ENCODE measurements around the gene CAMTA2. TPM values are rescaled to one million over a fixed set of nuclear protein-coding genes. Genes with fewer than 3 reads are reported as not detected.
"Not testable (repeated sequence)": the region's sequence is repeated elsewhere in the genome, so short reads cannot be mapped to it uniquely, and the experiment has no call there.

The CAMTA2 gene, protein sequence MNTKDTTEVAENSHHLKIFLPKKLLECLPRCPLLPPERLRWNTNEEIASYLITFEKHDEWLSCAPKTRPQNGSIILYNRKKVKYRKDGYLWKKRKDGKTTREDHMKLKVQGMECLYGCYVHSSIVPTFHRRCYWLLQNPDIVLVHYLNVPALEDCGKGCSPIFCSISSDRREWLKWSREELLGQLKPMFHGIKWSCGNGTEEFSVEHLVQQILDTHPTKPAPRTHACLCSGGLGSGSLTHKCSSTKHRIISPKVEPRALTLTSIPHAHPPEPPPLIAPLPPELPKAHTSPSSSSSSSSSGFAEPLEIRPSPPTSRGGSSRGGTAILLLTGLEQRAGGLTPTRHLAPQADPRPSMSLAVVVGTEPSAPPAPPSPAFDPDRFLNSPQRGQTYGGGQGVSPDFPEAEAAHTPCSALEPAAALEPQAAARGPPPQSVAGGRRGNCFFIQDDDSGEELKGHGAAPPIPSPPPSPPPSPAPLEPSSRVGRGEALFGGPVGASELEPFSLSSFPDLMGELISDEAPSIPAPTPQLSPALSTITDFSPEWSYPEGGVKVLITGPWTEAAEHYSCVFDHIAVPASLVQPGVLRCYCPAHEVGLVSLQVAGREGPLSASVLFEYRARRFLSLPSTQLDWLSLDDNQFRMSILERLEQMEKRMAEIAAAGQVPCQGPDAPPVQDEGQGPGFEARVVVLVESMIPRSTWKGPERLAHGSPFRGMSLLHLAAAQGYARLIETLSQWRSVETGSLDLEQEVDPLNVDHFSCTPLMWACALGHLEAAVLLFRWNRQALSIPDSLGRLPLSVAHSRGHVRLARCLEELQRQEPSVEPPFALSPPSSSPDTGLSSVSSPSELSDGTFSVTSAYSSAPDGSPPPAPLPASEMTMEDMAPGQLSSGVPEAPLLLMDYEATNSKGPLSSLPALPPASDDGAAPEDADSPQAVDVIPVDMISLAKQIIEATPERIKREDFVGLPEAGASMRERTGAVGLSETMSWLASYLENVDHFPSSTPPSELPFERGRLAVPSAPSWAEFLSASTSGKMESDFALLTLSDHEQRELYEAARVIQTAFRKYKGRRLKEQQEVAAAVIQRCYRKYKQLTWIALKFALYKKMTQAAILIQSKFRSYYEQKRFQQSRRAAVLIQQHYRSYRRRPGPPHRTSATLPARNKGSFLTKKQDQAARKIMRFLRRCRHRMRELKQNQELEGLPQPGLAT
- total RNA-seq (2014; rRNA removed; shearing (Covaris generic)): 4.4 and 5.6 TPM in 2 replicates
- 31.7 and 45.4 TPM in 2 replicates for polyA plus RNA-seq (2015; cell fraction: cytosol; rRNA removed)
- 56.5 and 59.3 TPM in 2 replicates for polyA plus RNA-seq (2015; cell fraction: nucleus; rRNA removed)

DNA sequence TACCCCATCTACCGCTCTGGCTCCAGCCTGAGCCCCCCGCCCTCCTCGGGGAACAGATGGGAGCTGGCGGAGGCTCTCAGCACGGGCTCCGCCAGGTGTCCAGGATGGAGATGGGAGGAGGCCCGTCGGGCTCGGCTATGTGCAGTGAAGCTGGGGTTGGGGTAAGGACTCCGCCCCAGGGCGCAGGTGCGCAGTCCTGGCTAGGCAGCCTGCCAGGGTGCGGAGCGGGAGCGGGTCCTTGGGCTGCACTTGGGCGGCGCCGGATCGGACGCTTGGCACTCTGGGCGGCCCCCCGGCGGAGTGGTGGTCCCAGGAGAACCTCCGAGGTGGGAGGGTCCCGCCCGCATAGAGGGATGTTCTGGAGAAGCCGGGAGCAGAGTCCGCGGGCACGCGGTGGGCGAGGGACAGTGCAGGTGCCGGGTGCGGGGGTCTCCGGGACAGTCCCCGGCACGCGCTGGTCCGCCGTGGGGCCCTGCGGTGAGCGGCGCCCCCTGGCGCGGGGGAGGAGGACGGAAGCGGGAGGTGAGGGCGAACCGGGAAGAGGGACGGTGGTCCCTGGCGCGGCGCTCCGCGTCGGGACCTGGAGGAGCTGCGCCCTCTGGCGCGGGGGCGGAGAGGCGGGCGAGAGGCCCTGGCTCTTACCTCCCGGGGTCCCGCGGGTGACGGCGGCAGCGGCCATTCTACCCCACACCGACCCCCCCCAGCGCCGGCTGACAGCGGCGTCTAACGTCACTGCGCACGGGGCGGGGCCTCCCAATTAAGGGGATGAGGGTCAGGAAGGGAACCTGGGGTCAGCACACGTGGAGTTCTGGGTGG, at the start of gene CAMTA2:
Gene CAMTA2 (minus strand): TSS at position 725 of the 816 bp plus-strand sequence. CDS start 1,453 bp downstream, outside the sequence.
- in situ Hi-C loops (cut with HindIII; ENCODE audit: low pct_unique_long_range_greater_than_20kb, low sequenced_read_pairs): no loop called here
- DNase-seq (ENCODE audit: low read depth, low spot score): peak; percentile 75

DNA sequence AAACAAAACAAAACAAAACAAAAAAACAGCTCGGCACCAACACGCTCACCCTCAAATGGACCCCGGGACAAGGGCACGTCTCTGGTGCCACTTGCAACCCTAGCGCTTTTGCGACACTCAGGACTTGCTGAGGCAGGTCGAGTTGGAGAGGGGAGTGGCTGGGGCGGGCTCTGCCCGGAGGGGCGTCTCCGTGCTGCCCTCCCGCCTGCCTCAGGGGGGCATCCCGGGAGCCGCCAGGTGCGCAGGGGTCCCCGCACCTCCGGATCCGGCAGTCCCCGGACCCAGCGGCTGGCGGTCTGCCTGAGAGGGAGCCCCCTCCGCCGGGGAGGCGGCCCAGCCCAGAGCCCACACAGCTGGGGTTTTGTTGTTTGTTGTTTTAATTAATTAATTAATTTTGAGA, 47.8 kb upstream of the CAMTA2 start, which contains the start of gene SLC52A1:
Gene SLC52A1 (minus strand): TSS at position 112 of the 400 bp plus-strand sequence. CDS start 820 bp downstream, outside the sequence.
- in situ Hi-C loops (cut with HindIII; ENCODE audit: low pct_unique_long_range_greater_than_20kb, low sequenced_read_pairs): no loop called here
- DNase-seq (ENCODE audit: low read depth, low spot score): no peak

DNA sequence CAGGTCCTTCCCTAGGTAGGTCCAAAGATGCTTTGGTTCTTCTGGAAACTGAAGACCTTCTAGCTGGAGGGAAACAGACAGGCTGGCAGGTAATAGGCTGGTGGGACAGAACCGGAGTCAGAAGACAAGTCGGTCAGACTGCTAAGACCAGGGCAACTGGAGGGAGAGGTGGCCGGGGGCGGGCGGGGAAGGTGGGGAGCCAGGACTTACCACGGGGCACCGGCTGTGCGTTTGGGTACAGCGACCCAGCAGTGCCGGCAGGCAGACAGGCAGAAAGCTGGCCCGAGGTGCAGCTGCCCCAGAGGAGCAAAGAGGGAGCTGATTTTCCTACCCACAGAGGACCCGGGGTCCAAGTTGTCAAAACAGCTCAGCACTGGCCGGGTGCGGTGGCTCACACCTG, 47.2 kb upstream of the CAMTA2 start:
- no peak for DNase-seq (ENCODE audit: low read depth, low spot score)
- in situ Hi-C loops (cut with HindIII; ENCODE audit: low pct_unique_long_range_greater_than_20kb, low sequenced_read_pairs): no loop called here

DNA sequence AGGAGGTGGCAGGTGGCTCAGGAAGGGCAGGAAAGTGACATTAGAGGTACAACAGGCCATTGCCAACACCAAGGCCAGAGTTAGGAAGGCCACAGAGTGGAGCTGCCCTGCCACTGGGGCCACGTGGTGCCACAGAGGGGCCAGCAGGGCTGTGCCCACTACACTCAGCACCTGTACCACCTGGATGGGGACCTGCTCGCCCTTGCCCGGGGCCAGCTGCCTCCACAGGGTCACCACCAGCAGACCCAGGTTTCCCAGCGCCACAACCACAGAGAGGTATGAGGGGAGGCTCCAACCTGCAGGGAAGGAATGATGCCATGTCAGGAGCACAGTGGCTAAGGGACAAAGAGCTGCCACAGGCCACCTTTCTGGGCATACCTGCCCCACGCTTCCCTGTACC, 46.6 kb upstream of the CAMTA2 start:
- in situ Hi-C loops (cut with HindIII; ENCODE audit: low pct_unique_long_range_greater_than_20kb, low sequenced_read_pairs): no loop called here
- no peak for DNase-seq (ENCODE audit: low read depth, low spot score)

DNA sequence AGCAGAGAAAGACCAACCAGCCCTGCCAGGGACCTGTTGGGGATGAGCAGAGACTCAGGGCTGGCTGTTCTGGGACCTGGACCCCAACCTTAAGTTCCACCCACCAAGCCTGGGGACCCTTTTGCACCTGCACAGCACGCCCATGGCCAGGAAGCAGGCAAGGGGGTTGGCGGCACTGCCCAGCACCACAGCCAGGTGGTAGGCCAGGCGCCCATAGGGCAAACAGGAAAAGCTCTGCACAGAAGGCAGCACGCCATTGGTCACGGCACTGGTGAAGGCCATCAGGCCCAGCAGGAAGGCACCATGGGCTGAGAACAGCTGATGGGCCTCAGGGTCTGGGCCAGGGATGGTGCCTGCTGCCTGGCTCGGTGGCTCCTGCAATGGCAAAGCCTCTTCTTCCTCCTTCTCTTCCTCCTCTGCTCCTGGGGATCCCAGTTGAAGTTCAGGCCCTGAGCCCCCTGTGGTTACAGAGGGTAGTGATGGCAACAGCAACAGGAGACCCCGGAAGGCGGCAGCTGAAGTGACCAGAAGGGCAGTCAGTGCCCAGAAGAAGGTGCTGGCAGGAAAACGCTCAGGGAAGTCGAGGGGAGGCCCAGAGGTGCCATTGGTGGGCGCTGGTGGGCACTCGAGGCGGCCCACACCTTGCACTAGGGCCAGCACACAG, 46.0 kb upstream of the CAMTA2 start:
- in situ Hi-C loops (cut with HindIII; ENCODE audit: low pct_unique_long_range_greater_than_20kb, low sequenced_read_pairs): no loop called here
- DNase-seq (ENCODE audit: low read depth, low spot score): no peak

DNA sequence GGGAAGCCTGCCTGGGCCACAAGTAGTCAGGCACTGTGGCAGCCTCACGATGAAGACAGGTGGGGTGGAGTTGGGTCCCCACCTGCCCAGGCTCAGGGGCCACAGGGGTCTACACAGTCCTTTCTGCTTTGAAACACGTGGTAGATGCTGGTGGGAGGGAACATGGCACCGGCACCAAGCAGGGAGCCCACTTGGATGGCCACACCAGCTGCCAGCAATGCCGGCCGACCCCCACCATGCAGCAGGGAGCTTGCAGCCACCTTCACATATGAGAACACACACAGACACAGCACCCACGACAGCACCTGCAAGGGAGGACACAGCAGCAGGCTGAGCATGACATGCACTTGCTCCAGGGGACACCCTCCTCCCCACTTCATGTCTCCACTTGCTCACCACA, 45.4 kb upstream of the CAMTA2 start:
- no peak for DNase-seq (ENCODE audit: low read depth, low spot score)
- in situ Hi-C loops (cut with HindIII; ENCODE audit: low pct_unique_long_range_greater_than_20kb, low sequenced_read_pairs): no loop called here

DNA sequence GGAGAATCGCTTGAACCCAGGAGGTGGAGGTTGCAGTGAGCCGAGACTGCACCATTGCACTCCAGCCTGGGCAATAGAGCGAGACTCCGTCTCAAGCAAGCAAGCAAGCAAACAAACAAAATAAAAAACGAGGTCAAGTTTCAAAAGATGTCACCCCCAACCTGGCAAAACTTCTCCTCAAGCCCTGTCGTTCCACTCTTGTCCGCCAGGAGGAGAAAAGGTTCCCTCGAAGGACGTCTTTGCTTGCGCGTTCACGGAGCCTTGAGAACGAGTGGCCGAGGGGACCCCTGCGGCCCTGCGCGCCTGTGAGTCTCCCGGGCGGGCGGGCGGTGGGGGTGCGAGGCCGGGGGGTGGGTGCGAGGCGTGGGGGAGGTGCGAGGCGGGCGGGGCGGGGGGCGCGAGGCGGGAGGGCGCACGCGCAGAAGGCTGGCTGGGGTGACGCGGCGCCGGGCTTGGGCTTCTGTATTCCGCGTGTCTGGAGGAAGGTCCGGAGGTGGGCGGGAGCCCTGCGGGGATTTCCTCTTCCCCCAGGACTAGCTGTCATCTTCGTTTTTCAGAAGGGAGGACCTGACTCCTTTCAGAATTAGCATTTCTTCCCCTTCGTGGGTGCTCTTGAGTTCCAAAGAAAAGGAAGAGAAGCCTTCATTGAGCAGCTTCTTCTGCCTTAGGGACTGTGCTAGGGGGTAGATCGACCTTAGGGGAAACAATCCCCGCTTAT, 44.0 kb upstream of the CAMTA2 start:
- peak; percentile 84 for DNase-seq (ENCODE audit: low read depth, low spot score)
- in situ Hi-C loops (cut with HindIII; ENCODE audit: low pct_unique_long_range_greater_than_20kb, low sequenced_read_pairs): no loop called here

DNA sequence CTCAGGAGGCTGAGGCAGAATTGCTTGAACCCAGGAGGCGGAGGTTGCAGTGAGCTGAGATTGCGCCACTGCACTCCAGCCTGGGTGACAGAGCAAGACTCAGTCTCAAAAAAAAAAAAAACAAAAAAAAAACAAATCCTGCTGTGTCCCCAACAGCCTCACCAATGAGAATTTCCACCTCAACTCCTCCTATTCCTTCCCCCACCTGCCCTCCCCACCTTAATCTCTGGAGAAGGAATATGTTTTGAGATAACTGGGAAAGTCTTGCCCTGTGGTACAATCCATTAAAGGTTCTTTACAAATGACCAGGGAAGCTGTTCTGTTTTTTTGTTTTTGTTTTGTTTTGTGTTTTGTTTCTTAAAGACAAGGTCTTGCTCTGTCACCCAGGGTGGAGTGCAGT, 42.7 kb upstream of the CAMTA2 start:
- in situ Hi-C loops (cut with HindIII; ENCODE audit: low pct_unique_long_range_greater_than_20kb, low sequenced_read_pairs): not testable (repeated sequence)

DNA sequence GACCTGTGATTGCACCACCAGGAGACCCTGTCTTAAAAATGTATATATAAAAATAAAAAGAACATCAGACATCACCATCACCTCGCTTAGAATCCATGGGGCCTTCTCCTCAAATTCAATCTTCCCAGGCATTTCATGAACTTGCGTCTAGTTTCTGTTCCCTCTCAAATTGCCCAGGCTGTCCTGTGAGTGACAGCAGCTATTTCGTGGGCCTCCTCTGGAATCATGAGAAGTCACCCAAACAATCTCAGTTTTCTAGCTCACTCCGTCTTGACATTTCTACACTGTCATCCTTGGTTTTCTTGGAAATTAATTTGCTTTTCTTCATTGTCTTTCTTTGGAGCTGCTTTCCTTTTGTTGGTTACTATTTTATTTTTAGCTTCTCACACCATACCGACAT, 40.4 kb upstream of the CAMTA2 start:
- DNase-seq (ENCODE audit: low read depth, low spot score): no peak
- in situ Hi-C loops (cut with HindIII; ENCODE audit: low pct_unique_long_range_greater_than_20kb, low sequenced_read_pairs): no loop called here

More for the DNA sequence above, 42.7 kb upstream of the CAMTA2 start:
- DNase-seq (ENCODE audit: low read depth, low spot score): not testable (repeated sequence)

DNA sequence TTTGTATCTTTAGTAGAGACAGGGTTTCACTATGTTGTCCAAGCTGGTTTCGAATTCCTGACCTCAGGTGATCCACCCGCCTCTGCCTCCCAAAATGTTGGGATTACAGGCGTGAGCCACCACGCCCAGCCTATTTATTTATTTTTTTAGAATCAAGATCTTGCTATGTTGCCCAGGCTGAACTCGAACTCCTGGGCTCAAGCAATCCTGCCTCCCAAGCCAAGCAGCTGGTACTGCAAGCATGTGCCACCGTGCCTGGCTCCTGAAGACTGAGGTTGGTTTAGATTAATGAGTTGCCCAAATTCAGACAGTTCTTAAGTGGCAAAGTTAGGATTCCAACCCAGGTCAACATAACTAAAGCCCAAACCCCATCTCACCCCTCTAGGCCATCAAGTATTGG, 39.8 kb upstream of the CAMTA2 start:
- in situ Hi-C loops (cut with HindIII; ENCODE audit: low pct_unique_long_range_greater_than_20kb, low sequenced_read_pairs): no loop called here
- DNase-seq (ENCODE audit: low read depth, low spot score): no peak

DNA sequence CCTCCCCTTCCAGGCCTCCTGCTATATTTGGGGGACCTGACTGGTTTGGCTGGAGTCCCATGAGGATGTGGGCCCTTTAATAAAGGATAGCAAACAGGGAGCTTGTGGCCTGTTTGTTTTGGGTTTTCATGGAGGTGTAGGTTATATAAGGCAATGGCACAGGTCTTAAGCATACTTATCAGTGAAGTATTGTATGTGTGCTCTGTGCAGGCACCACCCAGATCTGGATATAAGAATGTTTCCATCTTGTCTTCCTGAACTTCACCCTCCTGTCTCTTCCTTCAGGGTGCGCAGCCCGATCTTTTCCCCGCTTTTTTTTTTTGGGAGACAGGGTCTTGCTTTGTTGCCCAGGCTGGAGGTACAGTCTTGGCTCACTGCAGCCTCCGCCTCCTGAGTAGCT, 37.1 kb upstream of the CAMTA2 start:
- in situ Hi-C loops (cut with HindIII; ENCODE audit: low pct_unique_long_range_greater_than_20kb, low sequenced_read_pairs): no loop called here
- no peak for DNase-seq (ENCODE audit: low read depth, low spot score)

DNA sequence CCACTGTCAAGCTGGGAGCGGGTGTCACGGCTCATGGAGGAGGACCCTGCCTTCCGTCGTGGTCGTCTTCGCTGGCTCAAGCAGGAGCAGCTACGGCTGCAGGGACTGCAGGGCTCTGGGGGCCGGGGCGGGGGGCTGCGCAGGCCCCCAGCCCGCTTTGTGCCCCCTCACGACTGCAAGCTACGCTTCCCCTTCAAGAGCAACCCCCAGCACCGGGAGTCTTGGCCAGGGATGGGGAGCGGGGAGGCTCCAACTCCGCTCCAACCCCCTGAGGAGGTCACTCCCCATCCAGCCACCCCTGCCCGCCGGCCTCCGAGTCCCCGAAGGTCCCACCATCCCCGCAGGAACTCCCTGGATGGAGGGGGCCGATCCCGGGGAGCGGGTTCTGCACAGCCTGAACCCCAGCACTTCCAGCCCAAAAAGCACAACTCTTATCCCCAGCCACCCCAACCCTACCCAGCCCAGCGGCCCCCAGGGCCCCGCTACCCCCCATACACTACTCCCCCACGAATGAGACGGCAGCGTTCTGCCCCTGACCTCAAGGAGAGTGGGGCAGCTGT, 36.2 kb upstream of the CAMTA2 start:
- no peak for DNase-seq (ENCODE audit: low read depth, low spot score)
- in situ Hi-C loops (cut with HindIII; ENCODE audit: low pct_unique_long_range_greater_than_20kb, low sequenced_read_pairs): no loop called here

DNA sequence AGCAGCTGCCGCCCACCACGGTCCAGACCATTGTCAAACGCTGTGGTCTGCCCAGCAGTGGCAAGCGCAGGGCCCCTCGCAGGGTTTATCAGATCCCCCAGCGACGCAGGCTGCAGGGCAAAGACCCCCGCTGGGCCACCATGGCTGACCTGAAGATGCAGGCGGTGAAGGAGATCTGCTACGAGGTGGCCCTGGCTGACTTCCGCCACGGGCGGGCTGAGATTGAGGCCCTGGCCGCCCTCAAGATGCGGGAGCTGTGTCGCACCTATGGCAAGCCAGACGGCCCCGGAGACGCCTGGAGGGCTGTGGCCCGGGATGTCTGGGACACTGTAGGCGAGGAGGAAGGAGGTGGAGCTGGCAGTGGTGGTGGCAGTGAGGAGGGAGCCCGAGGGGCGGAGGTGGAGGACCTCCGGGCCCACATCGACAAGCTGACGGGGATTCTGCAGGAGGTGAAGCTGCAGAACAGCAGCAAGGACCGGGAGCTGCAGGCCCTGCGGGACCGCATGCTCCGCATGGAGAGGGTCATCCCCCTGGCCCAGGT, 34.8 kb upstream of the CAMTA2 start:
- in situ Hi-C loops (cut with HindIII; ENCODE audit: low pct_unique_long_range_greater_than_20kb, low sequenced_read_pairs): no loop called here

DNA sequence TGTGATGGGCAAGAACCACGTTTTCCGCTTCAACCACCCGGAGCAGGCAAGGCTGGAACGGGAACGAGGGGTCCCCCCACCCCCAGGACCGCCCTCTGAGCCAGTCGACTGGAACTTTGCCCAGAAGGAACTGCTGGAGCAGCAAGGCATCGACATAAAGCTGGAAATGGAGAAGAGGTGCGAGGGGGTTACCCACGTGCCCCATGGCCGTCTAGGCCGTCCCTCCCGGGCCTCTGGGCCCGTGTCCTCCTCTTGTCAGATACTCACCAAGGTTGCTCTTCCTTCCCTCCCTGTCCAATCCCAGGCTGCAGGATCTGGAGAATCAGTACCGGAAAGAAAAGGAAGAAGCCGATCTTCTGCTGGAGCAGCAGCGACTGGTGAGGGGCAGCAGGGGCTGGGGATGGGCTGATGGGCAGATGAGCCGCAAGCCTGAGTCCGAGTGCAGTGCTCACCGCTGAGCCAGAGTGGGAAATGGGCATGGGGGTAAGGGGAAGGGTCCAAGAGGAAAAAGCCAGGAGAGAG, 33.1 kb upstream of the CAMTA2 start:
- DNase-seq (ENCODE audit: low read depth, low spot score): no peak
- in situ Hi-C loops (cut with HindIII; ENCODE audit: low pct_unique_long_range_greater_than_20kb, low sequenced_read_pairs): no loop called here

More for the DNA sequence above, 34.8 kb upstream of the CAMTA2 start:
- no peak for DNase-seq (ENCODE audit: low read depth, low spot score)

DNA sequence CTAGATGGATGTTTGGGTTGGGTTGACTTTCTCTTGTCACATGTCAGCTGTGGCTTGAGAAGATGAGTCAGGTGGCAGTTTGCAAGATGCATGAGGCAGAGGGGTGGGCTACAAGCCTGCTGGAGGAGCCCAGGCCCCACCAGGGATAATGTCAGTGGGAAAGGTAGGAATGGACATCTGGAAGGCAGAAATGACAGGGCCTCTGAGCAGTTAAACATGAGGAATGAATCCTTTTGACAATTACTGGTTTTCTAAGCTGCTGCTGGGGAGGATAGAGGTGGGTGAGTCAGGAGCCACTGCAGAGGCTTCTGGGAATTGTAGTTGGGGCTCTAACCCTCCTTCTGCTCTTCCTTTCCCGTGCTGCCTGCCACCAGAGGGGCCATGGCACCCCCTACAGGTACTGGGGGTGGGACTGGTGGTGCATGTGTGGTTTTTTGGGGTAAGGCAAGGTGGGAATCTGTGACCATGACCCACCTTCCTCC, 32.0 kb upstream of the CAMTA2 start:
- in situ Hi-C loops (cut with HindIII; ENCODE audit: low pct_unique_long_range_greater_than_20kb, low sequenced_read_pairs): no loop called here
- peak; percentile 31 for DNase-seq (ENCODE audit: low read depth, low spot score)
